HepG2 (cell line): ENCODE results near the gene AIFM1. TPM values are rescaled to one million over a fixed set of nuclear protein-coding genes. Genes with fewer than 3 reads are reported as not detected.

Experiments used
- ATAD3A ChIP-seq: sonication (generic); formaldehyde crosslinking; IDR thresholded peaks from 2 replicates; pipeline ENCODE4 v1.4.0; 2020; ENCODE audit warnings: missing genetic modification reagents
- BCL6 ChIP-seq: IDR thresholded peaks from 2 replicates; pipeline ENCODE4 v1.6.1; 2016; ENCODE audit warnings: missing genetic modification reagents, missing compliant biosample characterization
- CC2D1A ChIP-seq: sonication (generic); formaldehyde crosslinking; IDR thresholded peaks from 2 replicates; pipeline ENCODE4 v1.8.1; 2023; ENCODE audit warnings: mild to moderate bottlenecking, missing genetic modification reagents
- EED ChIP-seq: sonication (generic); formaldehyde crosslinking; IDR thresholded peaks from 2 replicates; pipeline ENCODE4 v1.5.0; 2020; ENCODE audit warnings: mild to moderate bottlenecking, missing genetic modification reagents
- GLI4 ChIP-seq: sonication (generic); formaldehyde crosslinking; IDR thresholded peaks from 2 replicates; pipeline ENCODE4 v1.5.1; 2020; ENCODE audit warnings: missing genetic modification reagents, mild to moderate bottlenecking, moderate library complexity, borderline replicate concordance
- KDM1A ChIP-seq: IDR thresholded peaks from 2 replicates; pipeline ENCODE4 v1.6.1; 2016; ENCODE audit warnings: missing compliant biosample characterization
- MATR3 ChIP-seq: sonication (generic); formaldehyde crosslinking; IDR thresholded peaks from 2 replicates; pipeline ENCODE4 v1.4.0; 2020; ENCODE audit warnings: missing genetic modification reagents
- MNT ChIP-seq: fragments of 450-650 bp; IDR thresholded peaks from 2 replicates; pipeline ENCODE4 v1.6.1; 2016
- MTF2 ChIP-seq: sonication (generic); formaldehyde crosslinking; IDR thresholded peaks from 2 replicates; pipeline ENCODE4 v1.5.0; 2020; ENCODE audit warnings: missing genetic modification reagents, borderline replicate concordance
- NCOR1 ChIP-seq: fragments of 200-600 bp; sonication (generic); IDR thresholded peaks from 2 replicates; pipeline ENCODE4 v1.7.0; 2017; ENCODE audit warnings: antibody characterized with exemption, low read length, borderline replicate concordance
- NFRKB ChIP-seq: fragments of 450-650 bp; IDR thresholded peaks from 2 replicates; pipeline ENCODE4 v1.6.1; 2017
- PBX2 ChIP-seq: IDR thresholded peaks from 2 replicates; pipeline ENCODE4 v1.6.1; 2016; ENCODE audit warnings: control low read depth
- POLR2AphosphoS5 ChIP-seq: IDR thresholded peaks from 2 replicates; pipeline ENCODE4 v1.6.1; 2012; ENCODE audit warnings: low read depth, low read length
- RELA ChIP-seq: sonication (generic); formaldehyde crosslinking; IDR thresholded peaks from 2 replicates; pipeline ENCODE4 v1.4.0; 2020; ENCODE audit warnings: missing genetic modification reagents
- SNRNP70 ChIP-seq: fragments of 200-400 bp; formaldehyde crosslinking; IDR thresholded peaks from 2 replicates; pipeline ENCODE4 v1.6.1; 2017; ENCODE audit warnings: mild to moderate bottlenecking, low read depth, low read length, moderate library complexity
- TARDBP ChIP-seq: sonication (generic); formaldehyde crosslinking; IDR thresholded peaks from 2 replicates; pipeline ENCODE4 v1.8.0; 2022; ENCODE audit warnings: mild to moderate bottlenecking, missing genetic modification reagents
- THAP9 ChIP-seq: sonication (generic); formaldehyde crosslinking; IDR thresholded peaks from 2 replicates; pipeline ENCODE4; 2020; ENCODE audit warnings: missing genetic modification reagents, mild to moderate bottlenecking, borderline replicate concordance
- ZBTB21 ChIP-seq: sonication (generic); formaldehyde crosslinking; IDR thresholded peaks from 2 replicates; pipeline ENCODE4 v1.4.0; 2020; ENCODE audit warnings: missing genetic modification reagents
- ZNF235 ChIP-seq: sonication (generic); formaldehyde crosslinking; IDR thresholded peaks from 2 replicates; pipeline ENCODE4 v1.8.1; 2023; ENCODE audit warnings: mild to moderate bottlenecking, missing genetic modification reagents, borderline replicate concordance
- ZNF552 ChIP-seq: sonication (generic); formaldehyde crosslinking; IDR thresholded peaks from 2 replicates; pipeline ENCODE4 v1.9.0; 2022; ENCODE audit warnings: missing genetic modification reagents, mild to moderate bottlenecking, borderline replicate concordance
- ZNF644 ChIP-seq: IDR thresholded peaks from 2 replicates; pipeline ENCODE4 v1.6.1; 2016; ENCODE audit warnings: low read depth
- ZNF670 ChIP-seq: sonication (generic); formaldehyde crosslinking; IDR thresholded peaks from 2 replicates; pipeline ENCODE4 v1.8.0; 2022; ENCODE audit warnings: mild to moderate bottlenecking, missing genetic modification reagents, borderline replicate concordance
- ZNF781 ChIP-seq: sonication (generic); formaldehyde crosslinking; IDR thresholded peaks from 2 replicates; pipeline ENCODE4 v1.5.1; 2020; ENCODE audit warnings: borderline replicate concordance, mild to moderate bottlenecking, missing genetic modification reagents; ENCODE audit errors: not compliant biosample characterization
- ZNF891 ChIP-seq: sonication (generic); formaldehyde crosslinking; IDR thresholded peaks from 2 replicates; pipeline ENCODE4 v1.5.0; 2020; ENCODE audit warnings: mild to moderate bottlenecking, missing genetic modification reagents
- polyA plus RNA-seq, 8 experiments: library from polyadenylated mRNA; depleted of rRNA in 3 of 8; stranded (reverse) in 7 of 8; unstranded in 1 of 8; fragments of >200 nt; fragmentation: Illumina TruSeq in 4 of 8; extraction: Trizol in 4 of 8; gene quantifications; 2 replicates each; pipeline versions ENCODE4 v1.2.1 to v1.2.3, GENCODE V29; 2011 to 2016; ENCODE audit warnings: low read depth in 4 of 8, missing spikeins in 1 of 8, mixed read lengths in 1 of 8; ENCODE audit not compliant: insufficient read depth in 1 of 8
- total RNA-seq, 5 experiments: library from RNA; depleted of rRNA; stranded (reverse); fragments of >200 nt; fragmentation: Illumina TruSeq; extraction: Trizol; gene quantifications; 2 replicates each; pipeline ENCODE4 v1.2.3, GENCODE V29; 2016; ENCODE audit warnings: low read depth in 1 of 5
- TF ChIP-seq, protein P1 (sequence below), 2 experiments: fragments of 450-650 bp in 1 of 2; sonication (generic) in 1 of 2; formaldehyde crosslinking; IDR thresholded peaks; 2 replicates each; pipeline versions ENCODE4 v1.5.0 to v1.8.0; 2020 to 2022; ENCODE audit warnings: mild to moderate bottlenecking in 1 of 2, missing genetic modification reagents in 1 of 2

The AIFM1 gene
- total and polyA plus RNA-seq, 2 of the 13 experiments (the other 11 are each of a cell fraction or from before 2014, with no cell fraction given) = 42.8 to 46.9 TPM

DNA sequence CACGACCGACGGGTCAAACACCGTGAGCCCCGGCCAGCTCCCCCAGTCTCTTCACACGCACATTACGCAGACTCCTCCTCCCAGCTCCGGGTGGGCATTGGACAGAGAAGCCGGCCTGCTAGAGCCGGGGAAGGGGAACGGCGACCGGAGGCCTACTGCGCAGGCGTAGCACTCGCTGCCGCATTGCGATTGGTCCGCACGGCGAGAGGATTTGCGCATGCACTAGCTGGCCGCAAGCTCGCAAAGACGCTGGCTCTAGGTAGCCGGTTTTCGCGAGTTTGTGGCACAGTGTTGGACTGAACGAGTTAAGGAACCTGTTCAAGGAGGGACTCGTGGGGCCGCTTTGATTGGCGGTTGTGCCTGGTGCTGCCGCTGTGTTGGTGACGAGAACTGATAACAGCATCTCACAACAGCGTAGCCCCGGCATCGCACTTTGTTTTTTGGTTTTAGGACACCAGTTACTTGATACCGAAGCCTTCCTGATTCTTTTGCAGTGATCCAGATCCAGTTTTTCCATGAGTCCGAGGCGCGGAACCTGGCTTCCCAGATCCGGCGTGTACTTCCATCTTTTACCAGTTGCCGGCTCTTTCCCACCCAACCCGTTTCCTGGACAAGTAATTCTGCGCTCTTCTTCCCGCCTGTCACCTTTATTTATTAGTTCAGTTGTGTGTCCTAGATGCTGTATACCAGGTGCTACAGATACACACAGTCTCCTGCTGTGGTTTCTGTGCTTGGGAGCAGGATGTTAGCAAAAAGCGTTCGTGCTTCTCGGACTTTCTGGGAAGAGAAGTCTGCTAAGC lies at the start of gene AIFM1 (continued):
- TF ChIP-seq ZBTB21 (CRISPR knock-in tag) (no peak), MATR3 (no peak), ZNF781 (CRISPR knock-in tag) (no peak), THAP9 (CRISPR knock-in tag) (peak; percentile 23; the same call in 1 of the 2 replicates), BCL6 (CRISPR knock-in tag) (no peak), EED (CRISPR knock-in tag) (no peak), MTF2 (CRISPR knock-in tag) (no peak), MNT (no peak), NCOR1 (no peak), RELA (no peak), ZNF552 (CRISPR knock-in tag) (no peak), NFRKB (no peak), KDM1A (CRISPR knock-in tag) (no peak), ZNF891 (CRISPR knock-in tag) (peak; percentile 25; the same call in 1 of the 2 replicates), POLR2AphosphoS5 (peak; percentile 79), ZNF670 (CRISPR knock-in tag) (0 out of 2 replicates have a peak, but pooled peaks have one; percentile 18), ZNF644 (no peak), ATAD3A (CRISPR knock-in tag) (no peak), GLI4 (CRISPR knock-in tag) (no peak), ZNF235 (CRISPR knock-in tag) (no peak), SNRNP70 (no peak), CC2D1A (CRISPR knock-in tag) (no peak), PBX2 (CRISPR knock-in tag) (no peak), TARDBP (0 out of 2 replicates have a peak, but pooled peaks have one; percentile 25)
- TF ChIP-seq, protein P1, sequence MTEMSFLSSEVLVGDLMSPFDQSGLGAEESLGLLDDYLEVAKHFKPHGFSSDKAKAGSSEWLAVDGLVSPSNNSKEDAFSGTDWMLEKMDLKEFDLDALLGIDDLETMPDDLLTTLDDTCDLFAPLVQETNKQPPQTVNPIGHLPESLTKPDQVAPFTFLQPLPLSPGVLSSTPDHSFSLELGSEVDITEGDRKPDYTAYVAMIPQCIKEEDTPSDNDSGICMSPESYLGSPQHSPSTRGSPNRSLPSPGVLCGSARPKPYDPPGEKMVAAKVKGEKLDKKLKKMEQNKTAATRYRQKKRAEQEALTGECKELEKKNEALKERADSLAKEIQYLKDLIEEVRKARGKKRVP (CRISPR knock-in tag; IDR thresholded peaks at IDR 0.05) = no peak; a peak in 1 of 4 replicates
